NCI-H69 (cell line): ENCODE results near the gene TMEM119.
A peak's percentile ranks its signal among the peaks of the same experiment; 100 is the strongest.
"Not testable (repeated sequence)": the region's sequence is repeated elsewhere in the genome, so short reads cannot be mapped to it uniquely, and the experiment has no call there.

Experiments used
- DNase-seq: peaks from one replicate; lab custom pipeline; 2025; lab: John Stamatoyannopoulos, UW

Gene TMEM119

DNA sequence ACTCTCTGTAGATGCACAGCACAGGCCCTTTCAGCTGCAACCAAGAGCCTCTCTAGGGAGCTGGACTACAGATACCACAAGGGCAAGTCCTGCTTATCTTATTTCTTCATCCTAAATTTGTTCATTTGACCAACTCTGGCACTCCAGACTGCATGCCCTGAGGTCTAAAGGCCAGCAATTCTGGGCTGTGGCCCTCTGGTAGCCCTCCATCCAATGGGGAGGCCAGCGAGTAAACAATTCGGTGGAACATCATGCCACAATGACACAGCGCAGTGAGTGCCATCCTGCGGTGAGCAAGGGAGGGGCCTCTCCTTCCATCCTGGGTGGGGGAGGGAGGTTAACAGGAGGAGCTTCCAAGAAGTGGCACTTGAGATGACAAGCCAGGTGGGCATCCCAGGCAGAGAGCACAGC lies 36.5 kb upstream of the TMEM119 start:
- DNase-seq = peak; percentile 35

DNA sequence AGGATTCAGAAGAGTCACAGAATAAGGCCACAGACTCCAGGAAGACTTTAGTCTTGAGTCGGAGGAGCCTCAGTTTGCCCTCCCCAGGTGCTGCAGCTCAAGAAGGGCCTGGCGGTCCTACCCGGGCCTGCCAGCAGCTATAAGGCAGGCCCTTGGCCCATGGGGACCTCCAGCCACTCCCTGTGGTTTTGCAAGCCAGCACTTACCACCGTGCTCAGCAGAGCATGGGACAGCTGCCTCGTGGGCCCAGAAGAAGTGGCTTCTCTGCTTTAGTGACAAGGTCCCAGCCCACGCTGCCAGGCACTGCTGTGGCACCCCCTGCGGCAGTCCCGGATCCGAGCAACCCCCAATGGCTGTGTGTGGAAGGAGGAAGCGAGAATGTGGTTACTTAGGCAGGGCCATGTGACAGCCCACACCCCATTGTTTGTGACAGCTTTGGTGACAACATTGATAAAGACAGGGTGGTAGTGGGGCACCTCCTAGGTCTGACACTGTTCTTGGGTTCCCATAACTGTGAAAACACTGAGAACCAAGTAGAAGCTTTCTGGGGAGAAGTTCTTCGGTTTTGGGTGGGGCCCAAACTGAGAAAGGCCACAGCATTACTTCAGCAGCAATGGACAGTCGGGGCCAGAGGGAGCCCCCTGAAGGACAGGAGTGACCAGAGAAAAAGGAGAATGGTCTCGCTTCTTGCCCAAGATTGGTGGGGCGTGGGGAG lies 35.8 kb upstream of the TMEM119 start, which contains the start of gene SELPLG:
SELPLG (minus strand) TSS at position 361 of the 715 bp plus-strand sequence. CDS start 9,587 bp downstream, outside the sequence.
- DNase-seq = no peak

DNA sequence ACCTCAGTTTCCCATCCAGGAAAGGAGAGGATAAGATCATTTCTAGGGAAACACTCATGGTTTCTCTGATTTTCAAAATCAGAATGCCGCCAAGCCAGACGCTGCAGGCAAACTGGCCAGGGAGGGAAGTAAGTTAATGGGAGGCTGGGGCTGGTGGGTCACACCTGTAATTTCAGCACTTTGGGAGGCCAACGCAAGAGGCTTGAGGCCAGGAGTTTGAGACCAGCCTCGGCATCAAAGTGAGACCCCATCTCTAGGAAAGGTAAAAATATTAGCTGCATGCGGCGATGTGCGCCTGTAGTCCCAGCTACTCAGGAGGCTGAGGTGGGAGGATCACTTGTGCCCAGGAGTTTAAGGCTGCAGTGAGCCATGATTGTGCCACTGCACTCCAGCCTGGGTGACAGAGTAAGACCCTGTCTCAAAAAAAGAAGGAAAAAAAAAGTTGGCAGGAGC lies 35.2 kb upstream of the TMEM119 start:
- DNase-seq = no peak

DNA sequence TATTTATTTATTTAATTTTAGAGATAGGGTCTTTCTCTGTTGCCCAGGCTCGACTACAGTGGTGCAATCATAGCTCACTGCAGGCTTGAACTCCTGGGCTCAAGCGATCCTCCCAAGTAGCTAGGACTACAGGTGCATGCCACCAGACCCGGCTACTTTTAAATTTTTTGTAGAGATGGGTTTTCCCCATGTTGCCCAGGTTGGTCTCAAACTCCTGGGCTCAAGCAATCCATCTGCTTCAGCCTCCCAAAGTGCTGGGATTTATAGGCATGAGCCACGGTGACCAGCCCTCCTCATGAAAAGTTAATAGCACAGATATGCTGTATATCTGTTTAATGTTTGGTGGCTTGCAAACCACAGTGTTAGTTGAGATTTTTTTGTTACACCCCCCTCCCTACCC lies 33.4 kb upstream of the TMEM119 start:
- not testable (repeated sequence) for DNase-seq

DNA sequence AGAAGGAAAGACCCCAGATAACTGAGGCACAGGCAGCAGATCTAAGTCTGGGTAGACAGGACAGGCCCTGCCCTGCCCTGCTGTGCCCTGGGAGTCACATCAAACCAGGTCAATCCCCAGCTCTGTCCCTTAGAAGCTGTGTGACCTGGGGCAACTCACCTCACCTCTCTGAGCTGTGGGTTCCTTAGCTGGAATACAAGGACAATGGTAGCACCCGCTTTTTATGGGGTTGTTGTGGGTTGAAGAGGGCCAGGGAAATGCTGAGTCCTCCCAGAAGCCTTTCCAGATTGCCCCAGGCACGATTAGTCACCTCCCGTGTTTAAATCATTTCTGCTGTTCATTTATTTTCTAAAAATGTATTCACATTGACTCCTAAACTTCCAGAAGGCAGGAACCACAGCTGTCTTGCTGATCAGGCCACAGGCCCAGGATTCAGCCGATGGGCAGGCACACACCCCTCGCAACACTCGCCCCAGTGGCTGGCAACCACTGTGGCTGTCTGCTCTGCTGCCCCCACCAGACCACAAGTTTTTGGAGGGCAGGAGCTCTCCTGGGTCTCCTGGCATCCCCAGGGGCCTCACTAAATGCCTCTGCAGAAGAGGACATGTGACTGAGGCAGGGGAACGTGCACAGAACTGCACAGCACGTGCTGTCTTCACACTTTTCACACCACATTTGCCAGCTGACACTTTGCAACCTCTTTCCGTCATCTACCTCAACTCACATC lies 32.8 kb upstream of the TMEM119 start:
- DNase-seq = peak; percentile 31

DNA sequence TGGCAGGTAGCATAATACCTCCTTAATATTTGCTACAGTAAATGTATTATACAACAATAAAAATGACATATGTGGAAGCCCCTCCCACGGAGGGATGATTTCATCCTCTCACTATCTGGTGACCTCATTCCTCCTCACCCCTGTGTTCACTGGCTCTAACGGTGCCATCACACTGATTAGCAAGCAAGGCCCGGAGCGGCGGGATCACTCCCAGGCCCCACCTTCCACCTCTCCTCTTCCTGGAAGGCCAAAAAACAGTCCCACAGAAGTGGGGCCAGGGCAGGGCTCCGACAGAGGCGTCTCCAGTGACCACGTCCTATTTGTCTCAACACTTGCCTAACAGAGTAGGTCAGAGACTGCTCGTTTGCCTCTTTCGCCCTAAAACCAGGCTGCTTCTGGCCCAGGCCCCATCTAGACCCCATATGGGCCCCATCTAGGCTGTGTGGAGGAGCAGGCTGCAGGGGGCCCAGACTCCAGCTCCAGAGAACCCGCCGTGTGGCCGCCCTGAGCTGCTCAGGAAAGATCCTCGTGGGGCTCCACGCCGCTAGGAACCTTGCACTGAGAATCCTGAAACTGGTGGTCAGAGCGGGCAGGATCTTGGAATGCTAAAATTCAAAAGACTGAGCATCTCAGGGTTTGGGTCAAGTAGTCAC lies 32.1 kb upstream of the TMEM119 start:
- DNase-seq = peak; percentile 37

DNA sequence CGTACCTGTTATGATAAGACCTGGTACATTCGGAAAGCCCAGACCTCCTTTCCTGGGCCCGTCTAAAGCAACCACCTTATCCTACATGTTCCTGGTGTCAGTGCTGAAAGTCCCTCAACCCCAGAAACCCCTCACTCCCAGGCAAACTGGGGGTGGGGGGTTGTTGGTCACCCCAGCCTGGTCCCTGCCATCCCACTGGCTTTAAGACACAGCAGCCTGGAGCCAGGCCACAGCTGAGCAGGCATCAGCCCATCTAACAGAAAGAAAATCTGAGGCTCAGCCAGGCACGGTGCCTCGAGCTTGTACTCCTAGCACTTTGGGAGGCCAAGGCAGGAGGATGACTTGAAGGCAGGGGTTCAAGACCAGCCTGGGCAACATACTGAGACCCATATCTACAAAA lies 31.3 kb upstream of the TMEM119 start:
- no peak for DNase-seq

DNA sequence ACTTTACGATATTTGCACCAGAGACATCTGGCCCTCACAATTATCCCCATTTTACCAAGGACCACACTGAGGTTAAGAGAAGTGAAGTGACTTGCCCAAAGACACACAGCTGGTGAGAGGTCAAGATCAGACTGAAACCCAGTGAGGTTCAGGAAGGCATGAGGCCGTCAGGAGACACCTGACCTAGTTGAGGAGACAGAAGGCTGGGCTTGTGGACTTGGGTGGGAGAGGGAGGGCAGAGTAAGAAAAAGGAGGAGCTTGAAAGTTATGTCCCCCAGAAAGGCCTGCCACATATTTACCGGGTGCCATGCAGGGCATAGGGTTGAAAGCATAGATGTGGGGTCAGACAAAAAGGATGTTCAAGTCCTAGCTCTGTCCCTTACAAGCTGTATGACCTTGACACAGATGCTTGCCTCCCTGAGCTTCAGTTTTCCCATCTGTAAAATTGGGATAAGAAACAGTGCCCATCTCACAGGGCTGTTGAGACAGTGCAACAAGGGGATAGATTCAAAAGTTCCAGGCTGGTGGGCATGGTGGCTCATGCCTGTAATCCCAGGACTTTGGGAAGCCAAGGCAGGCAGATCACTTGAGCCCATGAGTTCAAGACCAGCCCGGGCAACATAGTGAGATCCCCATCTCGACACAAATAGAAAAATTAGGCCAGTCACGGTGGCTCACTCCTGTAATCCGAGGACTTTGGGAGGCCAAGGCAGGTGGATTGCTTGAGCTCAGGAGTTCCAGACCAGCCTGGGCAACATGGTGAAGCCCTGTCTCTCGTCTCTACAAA lies 29.4 kb upstream of the TMEM119 start:
- DNase-seq = no peak

DNA sequence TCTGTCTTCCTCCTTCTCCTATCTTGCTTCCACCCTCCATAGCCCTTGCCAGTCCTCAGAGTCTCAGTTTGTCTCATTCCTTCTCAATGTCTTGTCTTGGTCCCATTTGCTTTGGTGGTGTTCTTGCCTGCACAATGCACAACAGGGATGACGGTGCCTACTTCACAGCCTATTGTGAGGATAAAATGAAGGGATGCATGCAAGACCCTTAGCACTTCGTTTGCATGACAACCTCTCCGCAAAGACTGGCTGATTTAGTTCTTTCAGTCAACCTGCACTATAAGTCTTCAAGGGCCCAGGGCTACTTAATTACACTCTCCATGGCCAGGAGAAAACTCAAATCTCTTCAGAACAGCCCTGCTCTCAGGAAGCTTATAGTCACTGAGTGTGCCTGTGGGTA lies 27.3 kb upstream of the TMEM119 start:
- DNase-seq = no peak

DNA sequence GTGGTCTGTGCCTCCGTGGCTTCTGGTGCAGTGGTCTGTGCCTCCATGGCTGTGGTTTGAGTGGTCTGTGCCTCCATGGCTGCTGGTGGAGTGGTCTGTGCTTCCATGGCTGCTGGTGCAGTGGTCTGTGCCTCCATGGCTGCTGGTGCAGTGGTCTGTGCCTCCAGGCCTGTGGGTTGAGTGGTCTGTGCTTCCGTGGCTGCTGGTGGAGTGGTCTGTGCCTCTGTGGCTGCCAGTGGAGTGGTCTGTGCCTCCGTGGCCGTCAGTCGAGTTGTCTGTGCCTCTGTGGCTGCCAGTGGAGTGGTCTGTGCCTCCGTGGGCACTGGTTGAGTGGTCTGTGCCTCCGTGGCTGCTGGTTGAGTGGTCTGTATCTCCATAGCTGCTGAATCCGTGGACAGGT lies 25.7 kb upstream of the TMEM119 start:
- no peak for DNase-seq

DNA sequence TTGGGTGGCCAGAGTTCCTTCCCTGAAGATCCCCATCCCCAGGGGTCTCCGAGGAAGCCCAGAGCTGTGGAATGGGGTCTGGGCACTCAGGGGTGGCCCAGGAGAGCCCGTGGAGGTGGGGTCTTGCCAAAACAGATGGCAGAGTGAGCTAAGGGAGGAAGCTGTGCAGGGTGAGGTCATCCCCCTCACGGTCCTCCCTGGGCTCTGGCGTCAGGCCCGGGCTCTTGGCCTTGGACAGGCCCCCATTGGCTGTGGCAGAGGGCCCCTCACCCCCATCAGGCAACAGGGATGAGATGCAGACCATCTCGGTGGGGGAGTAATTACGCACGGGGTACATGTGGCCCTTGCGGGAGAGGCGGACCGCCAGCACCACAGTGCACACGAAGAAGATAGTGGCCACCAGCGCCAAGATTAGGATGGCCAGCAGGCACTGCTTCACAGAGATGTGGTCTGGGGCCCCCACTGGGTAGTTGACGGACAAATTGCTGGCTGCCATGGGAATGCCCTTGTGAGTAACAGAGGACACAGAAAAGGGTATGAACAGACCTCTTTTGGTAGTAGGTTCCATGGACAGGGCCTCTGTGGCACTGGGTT lies 25.1 kb upstream of the TMEM119 start:
- DNase-seq = no peak

DNA sequence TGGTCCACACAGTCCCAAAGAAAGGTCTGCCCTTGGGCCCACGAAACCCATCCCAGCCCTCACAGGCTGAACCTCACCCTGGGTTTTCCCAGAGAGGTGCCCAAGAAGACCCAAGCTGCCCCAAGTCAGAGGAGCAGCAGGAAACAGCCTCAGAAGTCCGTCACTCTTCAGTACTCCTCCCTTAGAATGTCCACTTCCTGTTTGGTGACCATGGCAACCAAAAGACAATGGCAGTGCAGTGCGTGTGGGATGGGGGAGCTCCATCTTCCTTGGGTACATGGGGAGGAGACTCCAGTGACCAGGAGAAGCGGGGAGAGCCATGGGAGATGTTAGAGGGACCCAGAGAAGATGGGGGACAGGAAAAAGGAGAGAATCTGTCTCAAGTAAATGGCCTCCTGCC lies 24.5 kb upstream of the TMEM119 start:
- peak; percentile 80 for DNase-seq

DNA sequence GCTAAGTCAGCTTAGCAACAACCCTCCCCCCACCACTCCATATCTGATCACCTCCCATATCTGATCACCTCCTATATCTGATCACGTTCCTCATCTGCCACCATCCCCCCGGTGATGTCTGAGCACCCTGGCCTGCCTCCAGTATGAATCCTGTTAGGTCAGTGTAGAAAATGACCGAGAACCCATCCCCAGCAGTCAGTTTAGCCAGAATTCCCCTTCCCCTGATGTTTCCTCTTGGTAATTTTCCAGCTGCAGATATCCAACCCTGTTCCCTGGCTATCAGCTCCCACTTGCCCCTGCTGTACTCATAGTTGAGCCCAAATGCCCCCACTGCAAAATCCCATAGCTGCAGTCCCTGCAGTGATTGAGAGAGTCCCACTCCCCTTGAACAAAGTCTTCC lies 23.3 kb upstream of the TMEM119 start:
- DNase-seq = no peak

DNA sequence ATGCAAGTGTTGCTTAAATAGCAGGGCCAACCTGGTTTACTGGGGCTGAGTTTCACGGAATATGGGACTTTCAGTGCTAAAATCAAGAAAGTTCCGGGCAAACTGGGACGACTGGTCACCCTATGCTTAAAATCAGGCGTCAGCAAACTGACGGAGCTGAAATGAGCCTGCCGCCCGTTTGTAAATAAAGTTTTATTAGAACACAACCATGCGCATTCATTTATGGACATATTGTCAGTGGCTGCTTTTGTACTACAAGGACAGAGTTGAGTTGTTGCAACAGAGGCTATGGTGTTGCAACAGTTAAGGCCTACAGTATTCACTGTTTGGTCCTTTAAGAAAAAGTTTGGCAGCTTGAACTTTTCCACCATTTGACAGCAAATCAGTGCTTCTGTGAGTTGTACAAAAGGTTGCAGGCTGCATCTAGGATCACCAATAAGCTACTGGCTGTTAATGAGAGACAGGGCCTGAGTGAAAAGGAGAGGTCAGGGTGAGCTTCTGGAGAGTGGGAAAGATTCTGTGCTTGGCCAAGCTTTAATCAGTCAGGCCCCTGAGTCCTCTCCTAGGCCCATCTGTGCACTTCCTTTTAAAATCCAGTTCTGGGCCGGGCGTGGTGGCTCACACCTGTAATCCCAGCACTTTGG lies 22.5 kb upstream of the TMEM119 start:
- no peak for DNase-seq

DNA sequence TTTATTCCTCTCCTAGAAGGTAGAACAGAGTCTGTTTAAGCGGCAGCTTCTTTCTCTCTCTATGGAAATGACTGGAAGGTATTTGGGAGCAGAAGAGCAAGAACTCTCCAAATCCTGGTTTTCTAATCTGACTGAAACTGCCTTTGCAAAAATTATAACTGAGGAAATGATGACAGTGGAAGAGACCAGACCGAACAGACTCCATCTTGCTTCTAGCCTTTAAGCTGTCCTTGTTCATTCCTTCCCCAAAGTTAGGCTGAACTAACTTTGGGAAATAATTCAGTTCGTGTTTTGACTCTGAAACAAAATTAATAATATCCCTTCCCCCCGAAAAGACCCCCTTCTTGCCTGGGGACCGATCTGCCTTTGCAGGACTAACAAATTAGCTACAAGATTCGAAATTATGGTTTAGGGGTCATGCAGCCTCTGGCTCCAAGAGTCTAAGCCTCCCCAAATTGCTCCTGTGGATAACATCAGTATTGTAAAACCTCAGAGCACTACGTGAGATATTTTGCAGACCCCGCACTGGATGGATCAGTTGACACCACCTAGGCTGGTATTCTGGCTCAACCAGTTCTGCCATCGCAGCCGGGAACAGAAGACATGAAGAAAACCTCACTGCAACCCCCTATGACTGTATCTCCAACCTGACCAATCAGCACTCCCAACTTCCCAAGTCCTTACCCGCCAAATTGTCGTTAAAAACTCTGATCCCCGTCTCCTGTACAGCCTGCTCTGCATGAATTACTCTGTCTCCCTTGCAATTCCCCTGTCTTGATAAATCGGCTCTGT lies 21.7 kb upstream of the TMEM119 start:
- DNase-seq = no peak

DNA sequence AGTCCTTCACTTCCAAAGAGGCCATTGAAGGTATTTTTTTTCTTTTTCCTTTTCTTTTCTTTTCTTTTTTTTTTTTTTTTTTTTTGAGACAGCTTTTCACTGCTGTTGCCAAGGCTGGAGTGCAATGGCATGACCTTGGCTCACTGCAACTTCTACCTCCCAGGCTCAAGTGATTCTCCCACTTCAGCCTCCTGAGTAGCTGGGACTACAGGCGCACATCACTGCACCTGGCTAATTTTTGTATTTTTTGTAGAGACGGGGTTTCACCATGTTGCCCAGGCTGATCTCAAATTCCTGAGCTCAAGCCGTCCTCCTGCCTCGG lies 21.0 kb upstream of the TMEM119 start:
- not testable (repeated sequence) for DNase-seq

DNA sequence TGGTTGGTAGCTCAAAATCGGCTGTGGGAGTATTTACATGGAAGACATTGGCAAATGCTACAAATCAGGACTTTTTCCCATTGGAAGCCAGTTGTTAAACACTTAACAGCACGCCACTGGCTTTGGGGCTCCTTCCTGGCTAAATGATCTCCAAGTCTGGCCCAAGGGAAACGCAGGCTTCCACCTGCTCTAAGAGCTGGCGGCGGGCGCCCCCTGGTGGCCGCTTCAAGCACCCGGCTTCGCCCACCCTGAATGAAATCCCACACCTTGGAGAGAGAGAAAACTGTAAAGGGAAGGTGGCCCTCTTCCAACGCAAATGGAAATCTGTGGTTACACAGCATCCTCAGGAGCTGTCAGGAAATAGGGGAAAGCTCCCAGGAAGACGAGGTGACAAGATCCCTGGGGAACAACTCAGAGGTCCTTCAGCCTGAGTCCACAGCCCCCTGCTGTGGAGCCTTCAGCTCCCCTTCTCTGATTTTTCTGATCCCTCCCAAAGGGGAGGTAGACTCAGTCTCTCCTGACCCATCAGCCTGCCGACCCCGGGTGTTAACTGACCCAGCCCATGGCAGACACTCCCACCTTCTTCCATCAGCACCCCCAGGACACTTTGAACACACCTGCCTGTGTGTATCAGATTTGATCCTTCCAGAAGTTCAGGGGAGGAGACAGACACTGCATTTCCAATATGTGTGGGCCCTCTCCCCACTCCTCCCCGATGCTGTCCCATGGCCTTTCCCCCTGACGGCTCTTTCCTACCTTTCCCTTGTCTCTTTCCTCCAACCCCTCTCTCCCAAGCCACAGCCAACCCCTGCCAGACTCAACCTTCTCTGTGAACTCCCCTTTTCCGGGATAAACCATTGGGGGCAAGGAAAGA lies 20.4 kb upstream of the TMEM119 start:
- peak; percentile 91 for DNase-seq

DNA sequence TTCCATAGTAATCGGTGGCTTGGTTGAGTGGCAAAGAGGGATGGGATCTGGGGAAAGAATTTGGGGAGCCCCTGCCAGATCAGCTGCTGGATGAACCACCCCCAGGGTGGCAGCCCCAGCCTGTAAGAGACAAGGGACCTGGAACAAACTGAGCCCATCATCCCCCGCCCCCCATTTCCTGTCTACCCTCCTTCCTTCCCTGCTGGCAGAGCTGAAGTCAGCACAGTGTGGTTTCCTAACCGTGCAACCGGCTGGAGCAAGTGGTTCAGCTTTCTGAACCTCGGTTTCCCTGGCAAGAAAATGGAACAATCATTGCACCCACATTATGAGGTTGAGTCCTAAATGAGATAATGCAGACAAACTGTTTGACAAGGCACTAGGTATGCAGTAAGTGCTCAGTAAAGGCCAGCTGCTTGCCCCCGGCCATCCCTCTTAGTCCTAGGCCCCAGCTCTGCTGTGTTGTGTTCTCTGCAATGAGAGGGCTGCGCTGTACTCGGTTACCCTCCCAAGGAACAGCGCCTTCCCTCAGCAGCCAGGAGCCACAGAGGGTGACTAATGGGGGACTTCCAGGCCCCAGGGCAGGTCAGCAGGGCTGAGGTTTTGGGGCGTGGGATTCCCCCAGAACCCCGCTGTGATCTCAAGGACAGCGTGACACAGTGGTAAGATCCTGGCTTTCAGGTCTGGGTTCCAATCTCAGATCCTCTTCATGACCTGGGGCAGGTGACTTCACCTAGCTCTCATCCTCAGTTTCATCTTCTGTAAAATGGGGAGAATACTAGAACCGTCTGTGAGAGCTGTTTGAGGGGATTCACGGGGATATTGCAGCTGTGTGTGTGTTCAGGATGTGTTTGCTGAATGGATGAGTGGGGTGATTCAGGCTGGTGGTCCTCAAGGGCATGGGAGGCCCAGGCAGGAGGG lies 19.3 kb upstream of the TMEM119 start:
- DNase-seq = peak; percentile 22
